ENCODE data around the gene SCGB1A1. TPM values are rescaled to one million over a fixed set of nuclear protein-coding genes. Genes with fewer than 3 reads are reported as not detected.

SCGB1A1 gene
- total and polyA plus RNA-seq, 2 donors = 1.5 to 27.2 TPM

GRCh38 chr11:62461740-62462507 is 43.1 kb downstream of the SCGB1A1 start:
- 91% methylated on average over 15 of the region's 15 CpGs for WGBS
- Histone ChIP-seq H3K27ac (ENCODE audit: low read depth in 1 of 2, low read length in 1 of 2) (no peak overlapping the region), H3K36me3 (ENCODE audit: control insufficient read depth in 2 of 2, insufficient read depth in 2 of 2, low read length in 1 of 2) (no peaks in the 10 kb centered on the region), H3K4me3 (ENCODE audit: low read length in 2 of 2) (no peak overlapping the region), H3K27me3 (ENCODE audit: control insufficient read depth in 2 of 2, insufficient read depth in 1 of 2, low read length in 1 of 2) (no peaks in the 10 kb centered on the region), H3K9me3 (ENCODE audit: control insufficient read depth in 2 of 2, insufficient read depth in 1 of 2, low read length in 1 of 2) (no peaks in the 10 kb centered on the region), H3K4me1 (ENCODE audit: control insufficient read depth in 2 of 2, insufficient read depth in 2 of 2, low read length in 2 of 2) (no peaks in the 10 kb centered on the region)
- DNase-seq (ENCODE audit: low read depth in 6 of 9, low spot score in 9 of 9) = no peak

GRCh38 chr11:62462508-62462892 is 43.7 kb downstream of the SCGB1A1 start:
- no peaks in the 10 kb centered on the region for H3K27me3 ChIP-seq (ENCODE audit: control insufficient read depth in 2 of 2, insufficient read depth in 1 of 2, low read length in 1 of 2)
- no peaks in the 10 kb centered on the region for H3K36me3 ChIP-seq (ENCODE audit: control insufficient read depth in 2 of 2, insufficient read depth in 2 of 2, low read length in 1 of 2)
- no peak overlapping the region for H3K27ac ChIP-seq (ENCODE audit: low read depth in 1 of 2, low read length in 1 of 2)
- no peaks in the 10 kb centered on the region for H3K9me3 ChIP-seq (ENCODE audit: control insufficient read depth in 2 of 2, insufficient read depth in 1 of 2, low read length in 1 of 2)
- H3K4me3 ChIP-seq (ENCODE audit: low read length in 2 of 2) = no peak overlapping the region
- H3K4me1 ChIP-seq (ENCODE audit: control insufficient read depth in 2 of 2, insufficient read depth in 2 of 2, low read length in 2 of 2) = no peaks in the 10 kb centered on the region
- 88% methylated on average over 9 of the region's 9 CpGs for WGBS
- no peak for DNase-seq (ENCODE audit: low read depth in 6 of 9, low spot score in 9 of 9)

- WGBS = 91% methylated on average over 6 of the region's 6 CpGs
- Histone ChIP-seq H3K4me1 (ENCODE audit: control insufficient read depth in 2 of 2, insufficient read depth in 2 of 2, low read length in 2 of 2) (no peaks in the 10 kb centered on the region), H3K27me3 (ENCODE audit: control insufficient read depth in 2 of 2, insufficient read depth in 1 of 2, low read length in 1 of 2) (no peaks in the 10 kb centered on the region), H3K36me3 (ENCODE audit: control insufficient read depth in 2 of 2, insufficient read depth in 2 of 2, low read length in 1 of 2) (no peaks in the 10 kb centered on the region), H3K9me3 (ENCODE audit: control insufficient read depth in 2 of 2, insufficient read depth in 1 of 2, low read length in 1 of 2) (no peaks in the 10 kb centered on the region), H3K27ac (ENCODE audit: low read depth in 1 of 2, low read length in 1 of 2) (no peak overlapping the region), H3K4me3 (ENCODE audit: low read length in 2 of 2) (no peak overlapping the region)
- DNase-seq (ENCODE audit: low read depth in 6 of 9, low spot score in 9 of 9) = no peak
These were observed 44.3 kb downstream of the SCGB1A1 start for GRCh38 chr11:62463121-62463542.

- Histone ChIP-seq H3K27ac (ENCODE audit: low read depth in 1 of 2, low read length in 1 of 2) (no peak overlapping the region), H3K9me3 (ENCODE audit: control insufficient read depth in 2 of 2, insufficient read depth in 1 of 2, low read length in 1 of 2) (no peaks in the 10 kb centered on the region), H3K4me3 (ENCODE audit: low read length in 2 of 2) (no peak overlapping the region), H3K27me3 (ENCODE audit: control insufficient read depth in 2 of 2, insufficient read depth in 1 of 2, low read length in 1 of 2) (no peaks in the 10 kb centered on the region), H3K4me1 (ENCODE audit: control insufficient read depth in 2 of 2, insufficient read depth in 2 of 2, low read length in 2 of 2) (no peaks in the 10 kb centered on the region), H3K36me3 (ENCODE audit: control insufficient read depth in 2 of 2, insufficient read depth in 2 of 2, low read length in 1 of 2) (no peaks in the 10 kb centered on the region)
- 87% methylated on average over 7 of the region's 7 CpGs for WGBS
- no peak for DNase-seq (ENCODE audit: low read depth in 6 of 9, low spot score in 9 of 9)
These were observed 45.8 kb downstream of the SCGB1A1 start for GRCh38 chr11:62464655-62465054.

GRCh38 chr11:62466444-62466843 is 47.6 kb downstream of the SCGB1A1 start:
- no peak overlapping the region for H3K27ac ChIP-seq (ENCODE audit: low read depth in 1 of 2, low read length in 1 of 2)
- no peaks in the 10 kb centered on the region for H3K36me3 ChIP-seq (ENCODE audit: control insufficient read depth in 2 of 2, insufficient read depth in 2 of 2, low read length in 1 of 2)
- H3K4me1 ChIP-seq (ENCODE audit: control insufficient read depth in 2 of 2, insufficient read depth in 2 of 2, low read length in 2 of 2) = no peaks in the 10 kb centered on the region
- DNase-seq (ENCODE audit: low read depth in 6 of 9, low spot score in 9 of 9) = no peak
- WGBS = 91% methylated on average over 2 of the region's 2 CpGs
- H3K4me3 ChIP-seq (ENCODE audit: low read length in 2 of 2) = no peak overlapping the region
- H3K9me3 ChIP-seq (ENCODE audit: control insufficient read depth in 2 of 2, insufficient read depth in 1 of 2, low read length in 1 of 2) = no peaks in the 10 kb centered on the region
- H3K27me3 ChIP-seq (ENCODE audit: control insufficient read depth in 2 of 2, insufficient read depth in 1 of 2, low read length in 1 of 2) = no peaks in the 10 kb centered on the region

GRCh38 chr11:62468577-62468976 is 49.7 kb downstream of the SCGB1A1 start:
- Histone ChIP-seq H3K4me1 (ENCODE audit: control insufficient read depth in 2 of 2, insufficient read depth in 2 of 2, low read length in 2 of 2) (no peaks in the 10 kb centered on the region), H3K4me3 (ENCODE audit: low read length in 2 of 2) (no peak overlapping the region), H3K9me3 (ENCODE audit: control insufficient read depth in 2 of 2, insufficient read depth in 1 of 2, low read length in 1 of 2) (peaks cover 0 to 1% of the 10 kb centered on the region in 2 donors), H3K36me3 (ENCODE audit: control insufficient read depth in 2 of 2, insufficient read depth in 2 of 2, low read length in 1 of 2) (no peaks in the 10 kb centered on the region), H3K27ac (ENCODE audit: low read depth in 1 of 2, low read length in 1 of 2) (no peak overlapping the region), H3K27me3 (ENCODE audit: control insufficient read depth in 2 of 2, insufficient read depth in 1 of 2, low read length in 1 of 2) (no peaks in the 10 kb centered on the region)
- WGBS = 97% methylated on average over 2 of the region's 2 CpGs
- DNase-seq (ENCODE audit: low read depth in 6 of 9, low spot score in 9 of 9) = no peak

GRCh38 chr11:62471603-62472002 is 52.8 kb downstream of the SCGB1A1 start:
- DNase-seq (ENCODE audit: low read depth in 6 of 9, low spot score in 9 of 9) = no peak
- 98% methylated on average over 7 of the region's 7 CpGs for WGBS
- no peaks in the 10 kb centered on the region for H3K36me3 ChIP-seq (ENCODE audit: control insufficient read depth in 2 of 2, insufficient read depth in 2 of 2, low read length in 1 of 2)
- peaks cover 0 to 1% of the 10 kb centered on the region in 2 donors for H3K9me3 ChIP-seq (ENCODE audit: control insufficient read depth in 2 of 2, insufficient read depth in 1 of 2, low read length in 1 of 2)
- H3K4me3 ChIP-seq (ENCODE audit: low read length in 2 of 2) = no peak overlapping the region
- H3K27me3 ChIP-seq (ENCODE audit: control insufficient read depth in 2 of 2, insufficient read depth in 1 of 2, low read length in 1 of 2) = no peaks in the 10 kb centered on the region
- H3K27ac ChIP-seq (ENCODE audit: low read depth in 1 of 2, low read length in 1 of 2) = no peak overlapping the region
- H3K4me1 ChIP-seq (ENCODE audit: control insufficient read depth in 2 of 2, insufficient read depth in 2 of 2, low read length in 2 of 2) = no peaks in the 10 kb centered on the region

GRCh38 chr11:62472063-62472884 is 53.4 kb downstream of the SCGB1A1 start:
- DNase-seq (ENCODE audit: low read depth in 6 of 9, low spot score in 9 of 9) = no peak
- H3K27ac ChIP-seq (ENCODE audit: low read depth in 1 of 2, low read length in 1 of 2) = no peak overlapping the region

More at GRCh38 chr11:62472063-62472884, 53.4 kb downstream of the SCGB1A1 start:
- 96% methylated on average over 9 of the region's 9 CpGs for WGBS
- no peak overlapping the region for H3K4me3 ChIP-seq (ENCODE audit: low read length in 2 of 2)
- H3K36me3 ChIP-seq (ENCODE audit: control insufficient read depth in 2 of 2, insufficient read depth in 2 of 2, low read length in 1 of 2) = no peaks in the 10 kb centered on the region
- no peaks in the 10 kb centered on the region for H3K27me3 ChIP-seq (ENCODE audit: control insufficient read depth in 2 of 2, insufficient read depth in 1 of 2, low read length in 1 of 2)
- H3K9me3 ChIP-seq (ENCODE audit: control insufficient read depth in 2 of 2, insufficient read depth in 1 of 2, low read length in 1 of 2) = peaks cover 0 to 1% of the 10 kb centered on the region in 2 donors
- no peaks in the 10 kb centered on the region for H3K4me1 ChIP-seq (ENCODE audit: control insufficient read depth in 2 of 2, insufficient read depth in 2 of 2, low read length in 2 of 2)
